HG03558 (cell line): ENCODE results near the gene TENT4A.

Experiments
- ATAC-seq: cut with Tn5 transposase; IDR thresholded peaks from one replicate; pipeline ENCODE4 v1.9.1; 2021; ENCODE audit warnings: moderate number of reproducible peaks; ENCODE audit not compliant: unreplicated experiment; ENCODE audit errors: extremely low read depth

The TENT4A gene

GRCh38 chr5:6745706-6746222, 32.5 kb downstream of the TENT4A start:
- peak; percentile 62 for ATAC-seq

DNA sequence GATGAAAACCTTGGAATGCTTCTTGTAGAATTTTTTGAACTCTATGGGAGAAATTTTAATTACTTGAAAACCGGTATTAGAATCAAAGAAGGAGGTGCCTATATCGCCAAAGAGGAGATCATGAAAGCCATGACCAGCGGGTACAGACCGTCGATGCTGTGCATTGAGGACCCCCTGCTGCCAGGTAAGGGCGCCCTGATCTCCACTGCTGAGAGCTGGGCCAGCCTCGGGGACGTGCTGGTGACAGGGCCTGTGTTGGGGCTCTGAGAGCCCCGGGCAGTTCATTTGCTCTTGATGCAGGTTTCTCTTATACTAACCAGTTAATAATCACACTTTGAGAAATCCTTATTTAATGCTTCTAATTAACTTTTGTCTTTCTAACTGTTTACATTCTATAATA, 33.0 kb downstream of the TENT4A start:
- ATAC-seq = no peak

DNA sequence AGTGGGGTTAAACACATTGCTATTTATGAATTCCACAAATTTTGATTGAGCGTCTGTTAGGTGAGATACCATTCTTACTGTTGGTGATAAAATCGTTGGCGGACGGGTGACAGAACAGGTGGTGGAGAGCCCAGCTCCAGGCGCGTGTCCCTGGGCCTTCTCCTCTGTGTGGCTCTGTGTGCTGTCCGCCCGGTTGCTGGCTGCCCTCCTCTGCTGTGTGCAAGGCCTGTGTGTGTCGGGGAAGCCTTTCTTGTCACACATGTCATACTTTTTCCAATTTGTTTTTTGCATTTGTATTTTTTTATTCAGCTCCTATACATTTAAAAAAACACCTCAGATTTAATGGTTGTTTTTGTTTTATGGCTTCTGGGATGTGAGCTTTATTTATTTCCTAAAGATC, 33.9 kb downstream of the TENT4A start:
- no peak for ATAC-seq

GRCh38 chr5:6748142-6748541, 34.9 kb downstream of the TENT4A start:
- ATAC-seq = no peak

GRCh38 chr5:6749026-6749716, 35.9 kb downstream of the TENT4A start:
- ATAC-seq = no peak

- ATAC-seq = no peak
These were observed 37.1 kb downstream of the TENT4A start for GRCh38 chr5:6750142-6750840.

GRCh38 chr5:6750951-6751685, 37.9 kb downstream of the TENT4A start:
- ATAC-seq = no peak

DNA sequence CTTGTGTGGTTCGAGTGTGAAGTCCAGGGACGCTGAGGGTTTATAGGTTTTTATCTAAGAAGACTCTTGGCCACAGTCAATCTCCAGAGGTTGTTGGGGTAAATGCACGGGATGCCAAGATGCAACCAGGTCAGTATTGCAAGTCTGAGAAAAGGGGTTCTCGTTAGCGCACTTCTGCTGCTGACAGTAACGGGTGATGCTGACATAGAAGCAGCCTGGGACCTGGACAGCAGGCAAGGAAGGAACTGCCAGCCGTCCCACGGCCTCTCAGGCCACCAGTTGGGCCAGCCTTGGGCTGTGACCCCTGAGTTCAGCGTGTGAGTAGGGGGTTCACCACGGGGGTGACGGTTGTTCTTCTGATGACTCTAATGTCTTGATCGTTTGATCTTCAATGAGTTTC, 39.0 kb downstream of the TENT4A start:
- ATAC-seq = no peak

GRCh38 chr5:6752782-6753181, 39.5 kb downstream of the TENT4A start:
- ATAC-seq = no peak

- no peak for ATAC-seq
These were observed 40.6 kb downstream of the TENT4A start for GRCh38 chr5:6753851-6754250.

DNA sequence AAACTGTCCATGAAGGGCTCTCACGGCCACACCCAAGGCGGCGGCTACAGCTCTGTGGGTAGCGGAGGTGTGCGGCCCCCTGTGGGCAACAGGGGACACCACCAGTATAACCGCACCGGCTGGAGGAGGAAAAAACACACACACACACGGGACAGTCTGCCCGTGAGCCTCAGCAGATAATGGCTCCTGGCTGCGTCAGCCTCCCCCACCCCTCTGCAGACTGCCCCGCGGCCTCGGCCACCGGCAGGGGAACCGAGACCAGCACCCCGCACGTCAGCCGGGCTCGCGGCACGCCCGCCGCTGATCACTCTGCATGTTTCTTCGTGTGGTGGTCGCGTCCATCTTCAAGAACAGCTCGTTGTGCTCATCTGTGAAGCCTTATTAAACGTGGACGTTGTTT, 41.5 kb downstream of the TENT4A start:
- ATAC-seq = no peak

GRCh38 chr5:6755519-6755918, 42.3 kb downstream of the TENT4A start:
- no peak for ATAC-seq

GRCh38 chr5:6755941-6756340, 42.7 kb downstream of the TENT4A start:
- no peak for ATAC-seq

GRCh38 chr5:6757414-6757969, 44.3 kb downstream of the TENT4A start:
- ATAC-seq = no peak

DNA sequence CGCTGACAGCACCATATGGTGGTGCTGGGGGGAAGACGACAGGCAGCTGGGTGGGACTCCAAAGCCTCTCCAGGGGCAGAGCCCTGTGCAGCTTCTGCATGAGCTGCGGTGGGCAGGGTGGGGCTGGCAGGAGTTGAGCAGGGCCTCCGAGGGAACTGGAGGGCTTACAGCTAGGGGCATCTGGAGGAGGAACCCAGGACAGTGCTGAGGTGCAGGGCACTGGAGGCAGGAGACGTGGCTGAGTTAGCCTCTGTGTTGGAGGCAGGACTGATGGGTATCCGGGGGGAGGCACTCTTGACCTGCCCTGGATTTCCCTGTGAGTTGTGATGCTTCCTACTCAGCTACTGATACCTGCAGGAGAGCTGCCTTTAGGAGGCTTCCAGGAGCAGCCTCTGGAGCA, 45.0 kb downstream of the TENT4A start:
- no peak for ATAC-seq

DNA sequence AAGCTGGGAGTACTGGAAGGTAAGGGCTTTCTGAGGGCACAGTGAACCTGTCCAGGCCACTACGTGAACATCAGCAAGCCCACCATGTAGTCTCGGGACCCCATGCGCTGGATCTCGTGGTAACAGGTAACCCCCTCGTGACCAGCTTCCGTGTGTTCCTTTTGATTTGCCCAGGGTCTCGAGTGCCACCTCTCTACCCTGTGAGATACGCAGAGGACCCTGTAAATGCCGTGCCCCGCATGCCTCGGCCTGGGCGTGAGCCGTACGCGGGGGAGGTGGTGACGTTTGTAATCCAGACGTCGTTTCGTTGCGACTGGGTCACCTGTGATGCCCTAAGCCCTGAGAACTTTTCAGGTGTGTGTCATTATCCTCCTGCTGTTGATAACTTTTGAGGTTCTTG, 45.5 kb downstream of the TENT4A start:
- no peak for ATAC-seq

DNA sequence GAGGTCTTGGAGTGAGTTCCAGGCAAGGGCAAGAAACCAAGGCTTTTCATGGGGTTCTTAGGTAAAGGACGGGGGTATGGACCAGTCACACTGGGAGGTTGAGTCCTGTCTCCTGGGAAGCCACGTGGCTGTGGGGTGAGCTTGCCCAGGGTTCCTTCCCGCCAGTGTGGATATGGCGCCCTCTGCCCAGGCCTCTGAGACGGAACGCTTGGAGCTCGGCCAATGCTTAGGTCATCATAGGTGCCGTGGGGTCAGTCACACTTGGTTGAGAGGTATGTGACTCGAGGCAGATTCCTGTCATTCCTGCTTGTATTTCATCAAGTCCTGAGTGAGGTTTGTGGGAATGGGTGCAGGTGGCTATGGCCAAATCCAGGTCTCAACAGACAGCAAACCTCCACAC, 46.2 kb downstream of the TENT4A start:
- no peak for ATAC-seq

DNA sequence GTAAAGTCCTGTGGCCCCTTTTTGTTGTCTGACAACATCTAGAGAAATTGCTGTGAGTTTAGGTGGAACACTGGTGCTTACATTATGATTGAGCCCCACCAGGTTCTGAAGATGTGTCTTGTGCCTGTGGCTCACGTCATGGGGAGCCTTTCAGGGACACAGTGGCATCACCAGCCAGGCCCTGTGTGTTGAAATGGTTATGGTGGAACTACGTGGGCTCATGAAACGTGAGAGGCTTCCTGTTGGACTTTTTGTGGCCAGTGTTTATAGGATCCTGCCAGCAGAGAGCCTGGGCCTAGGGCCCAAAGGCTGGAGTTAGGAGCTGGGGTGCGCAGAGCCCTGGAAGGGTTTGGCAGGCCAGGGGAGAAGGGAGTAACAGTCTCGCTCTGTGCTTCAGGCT, 46.8 kb downstream of the TENT4A start:
- no peak for ATAC-seq

DNA sequence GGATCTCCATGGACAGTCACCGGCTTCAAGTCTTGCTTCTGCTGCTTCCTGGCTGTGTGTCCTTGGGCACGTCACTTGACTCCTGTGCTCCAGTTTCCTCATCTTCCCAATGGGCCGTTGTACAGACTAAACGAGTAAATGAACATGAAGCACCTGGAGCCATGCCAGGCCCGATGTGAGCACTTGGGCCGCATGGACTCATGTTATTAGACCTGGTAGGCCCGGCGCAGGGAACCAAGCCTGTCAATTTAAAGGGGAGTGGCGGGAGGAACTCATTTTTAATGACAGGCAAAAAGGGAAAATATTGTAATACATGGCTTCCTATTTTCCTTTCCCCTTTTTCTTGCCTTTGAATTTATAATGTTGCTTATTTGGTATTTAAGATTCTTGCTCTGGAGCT, 47.5 kb downstream of the TENT4A start:
- ATAC-seq = no peak

DNA sequence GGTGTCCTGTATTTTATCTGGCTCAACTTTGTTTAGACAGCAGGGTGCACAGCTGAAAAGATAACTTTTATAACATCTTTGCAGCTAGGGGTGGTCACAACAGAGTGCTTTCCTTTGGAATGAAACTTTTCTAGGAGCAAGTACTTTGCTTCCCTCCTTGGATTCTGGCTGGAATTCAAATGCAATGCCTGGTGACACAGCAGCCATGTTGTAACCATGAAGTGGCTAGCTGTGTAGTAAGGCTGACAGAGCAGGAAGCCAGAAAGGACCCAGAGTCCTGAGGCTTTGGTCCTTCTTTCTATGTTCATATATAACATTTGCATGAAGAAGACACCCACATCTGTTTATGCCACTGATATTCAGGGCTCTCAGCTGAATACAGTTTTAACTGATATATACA, 48.1 kb downstream of the TENT4A start:
- no peak for ATAC-seq

DNA sequence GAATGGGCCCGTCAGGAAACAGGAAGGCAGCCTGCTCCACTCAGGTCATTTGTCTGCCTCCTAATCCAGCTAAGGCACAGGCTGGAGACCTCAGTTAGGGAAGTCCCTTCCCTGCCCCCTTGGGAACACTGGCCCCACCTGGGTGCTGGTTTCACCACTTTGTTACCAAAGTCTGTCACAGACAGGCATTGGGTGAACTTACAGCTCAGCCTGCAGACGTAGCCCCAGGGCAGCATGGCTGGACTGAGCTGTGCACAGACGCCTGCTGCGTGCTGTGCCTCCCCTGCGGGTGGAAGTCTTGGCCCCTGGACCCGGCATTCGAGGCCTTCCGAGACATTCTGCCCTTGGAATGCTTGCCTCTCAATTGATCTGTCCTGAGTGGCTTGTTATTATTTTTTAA, 48.9 kb downstream of the TENT4A start:
- no peak for ATAC-seq
